OCI-LY1 (cell line): Measurements from ENCODE around the gene RHBDL1.
"Not testable (repeated sequence)": the region's sequence is repeated elsewhere in the genome, so short reads cannot be mapped to it uniquely, and the experiment has no call there.

ENCODE experiments used
- CTCF ChIP-seq: fragments of 200-600 bp; sonication (generic), shearing (Covaris generic); IDR thresholded peaks from 2 replicates; pipeline ENCODE4 v1.5.1; 2017; ENCODE audit warnings: mild to moderate bottlenecking, antibody characterized with exemption, low read length, moderate library complexity, mixed read lengths
- EZH2 ChIP-seq: fragments of 200-600 bp; sonication (generic), shearing (Covaris generic); IDR thresholded peaks from 2 replicates; pipeline ENCODE4 v1.8.0; 2017; ENCODE audit warnings: borderline replicate concordance, mixed run types, mild to moderate bottlenecking, antibody characterized with exemption, low read length, moderate library complexity, mixed read lengths

GRCh38 chr16:691242-691641 is 15.8 kb downstream of the RHBDL1 start:
- TF ChIP-seq CTCF, EZH2: not testable (repeated sequence)
